GM19455 (cell line): ENCODE results near the gene C11orf87.

ENCODE experiments used
- ATAC-seq: cut with Tn5 transposase; IDR thresholded peaks from one replicate; pipeline ENCODE4 v1.9.1; 2021; ENCODE audit not compliant: unreplicated experiment

Gene C11orf87

GRCh38 chr11:109421981-109422869 is at the start of gene C11orf87:
TSS of gene C11orf87 (plus strand) at chr11:109422190. CDS start at chr11:109423634, 1,444 bp downstream.
- ATAC-seq = no peak

DNA sequence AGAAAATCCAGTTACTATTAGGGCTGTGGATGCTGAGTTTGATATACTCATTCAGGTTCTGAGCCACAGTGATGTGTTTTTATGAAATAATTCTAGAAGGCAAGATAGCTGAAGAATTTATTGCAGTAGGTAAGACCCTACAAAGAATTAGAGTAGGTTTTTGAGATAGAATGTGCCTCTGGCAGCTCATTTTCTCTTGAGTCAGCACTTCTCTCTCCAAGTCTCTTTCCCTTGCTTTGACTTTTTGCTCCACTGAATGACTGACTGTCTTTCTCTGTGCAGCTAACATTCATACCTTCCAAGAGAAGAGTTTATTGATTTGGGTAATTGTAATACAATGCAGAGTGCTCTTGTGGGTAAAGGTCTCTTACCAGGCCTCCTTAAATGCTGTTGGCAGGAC is 48.0 kb upstream of the C11orf87 start:
- no peak for ATAC-seq

GRCh38 chr11:109374441-109374840 is 47.5 kb upstream of the C11orf87 start:
- no peak for ATAC-seq

DNA sequence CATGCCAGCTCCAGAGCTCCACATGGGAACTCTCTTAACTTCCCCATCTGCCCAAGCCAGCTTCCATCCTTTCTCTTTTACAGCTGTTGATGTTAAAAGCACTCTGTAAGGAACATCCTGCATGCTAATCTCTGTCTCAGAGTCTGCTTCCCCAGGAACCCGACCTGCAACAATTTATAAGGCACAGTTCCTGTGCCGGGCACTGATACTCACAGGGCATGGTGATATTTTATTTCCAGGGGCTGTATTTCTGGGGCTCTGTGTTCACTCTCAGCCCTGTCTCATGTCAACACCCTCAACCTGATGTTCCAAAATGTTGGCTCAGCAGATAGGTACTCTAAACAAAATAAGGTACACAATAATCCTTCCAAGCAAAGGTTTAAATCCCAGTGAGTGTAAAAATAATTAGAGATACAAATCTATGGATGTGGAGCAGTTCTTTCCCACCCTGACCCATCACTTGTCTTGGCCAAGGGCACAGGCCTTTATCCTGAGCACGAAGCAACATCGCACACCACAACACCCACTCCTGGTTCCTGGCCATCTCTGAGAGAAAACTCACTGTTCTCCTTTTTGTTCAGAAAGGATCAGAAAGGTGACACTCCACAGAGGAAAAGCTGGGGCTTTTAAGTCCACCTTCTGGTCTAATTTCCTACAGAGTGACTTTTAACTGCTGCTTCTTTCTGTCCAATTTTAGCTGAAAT is 44.8 kb upstream of the C11orf87 start:
- ATAC-seq = no peak

DNA sequence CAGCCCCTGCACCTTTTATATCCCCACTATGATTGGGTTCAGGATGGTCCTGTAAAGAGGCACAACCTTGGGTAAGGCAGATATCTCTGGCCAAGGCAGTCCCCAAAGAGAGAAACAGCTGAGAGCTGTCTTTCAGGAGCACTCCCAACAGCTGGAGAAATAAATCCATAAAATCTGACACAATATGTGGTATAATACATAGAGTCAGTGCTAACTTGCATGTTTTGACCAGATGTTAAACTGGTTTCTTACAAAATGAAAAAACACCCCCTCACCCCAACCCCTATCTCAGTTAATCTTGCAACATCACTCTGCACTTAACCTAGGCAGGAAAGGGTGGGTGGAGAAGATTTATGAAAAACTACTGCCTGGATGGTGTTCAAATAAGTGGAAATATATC is 44.0 kb upstream of the C11orf87 start:
- ATAC-seq = no peak

DNA sequence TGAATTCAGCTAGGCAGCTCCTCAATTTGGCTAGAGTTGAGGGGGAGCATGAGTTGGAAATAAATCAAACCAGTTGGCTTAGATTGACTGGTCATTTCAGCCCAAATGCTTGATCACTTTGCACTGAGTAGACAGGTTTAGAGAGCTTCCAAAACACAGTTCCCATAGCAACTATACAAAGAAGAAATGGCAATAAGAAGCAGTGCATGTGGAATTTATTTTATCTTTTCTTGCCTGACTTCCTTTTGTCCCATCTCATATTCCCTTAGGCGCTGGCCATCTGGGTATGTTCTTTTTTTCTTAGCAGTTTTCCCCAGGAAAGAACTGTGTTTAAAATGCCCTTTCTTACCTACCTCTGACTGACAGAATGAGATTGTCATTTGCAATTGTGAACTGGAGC is 38.7 kb upstream of the C11orf87 start:
- ATAC-seq = no peak

DNA sequence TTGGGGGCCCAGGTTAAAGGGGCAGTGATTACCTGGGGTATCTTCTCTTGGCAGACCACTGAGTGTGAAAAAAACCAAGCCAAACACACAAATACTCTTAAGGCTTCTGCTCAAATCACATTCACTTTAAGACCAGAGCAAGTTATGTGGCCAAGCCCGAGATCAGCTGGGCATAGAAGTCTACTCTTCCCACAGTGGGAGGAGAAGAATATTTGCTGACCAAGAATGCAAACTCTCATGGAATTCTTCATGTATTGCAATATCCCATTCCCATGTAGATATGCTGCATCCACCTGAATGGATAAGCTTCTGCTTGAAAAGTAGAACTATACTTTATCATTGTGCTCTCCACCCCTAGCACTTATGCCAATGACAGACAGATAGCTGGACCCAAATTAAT is 37.1 kb upstream of the C11orf87 start:
- ATAC-seq = no peak

- no peak for ATAC-seq
Observed at GRCh38 chr11:109388982-109389381, 33.0 kb upstream of the C11orf87 start.

GRCh38 chr11:109390752-109391151 is 31.2 kb upstream of the C11orf87 start:
- no peak for ATAC-seq

GRCh38 chr11:109401545-109401944 is 20.4 kb upstream of the C11orf87 start:
- no peak for ATAC-seq

DNA sequence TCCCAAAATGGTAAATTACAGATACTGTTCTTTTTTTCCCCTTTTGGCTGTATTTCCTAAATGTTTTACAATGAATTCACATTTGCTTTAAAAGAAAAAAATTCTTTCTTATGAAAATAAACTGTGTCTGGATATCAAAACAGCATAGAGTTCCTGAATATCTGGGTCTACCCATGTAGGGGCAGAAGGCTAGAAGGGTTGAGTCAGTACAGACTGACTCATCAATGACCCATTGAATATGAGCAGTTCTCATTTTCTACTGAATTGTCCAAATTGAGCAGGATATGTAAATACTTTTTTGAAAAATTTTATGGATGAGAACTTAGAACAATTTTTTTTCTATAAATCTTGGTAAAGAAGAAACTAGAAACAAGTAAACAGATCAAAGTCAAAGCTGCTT is 16.3 kb upstream of the C11orf87 start:
- ATAC-seq = no peak

DNA sequence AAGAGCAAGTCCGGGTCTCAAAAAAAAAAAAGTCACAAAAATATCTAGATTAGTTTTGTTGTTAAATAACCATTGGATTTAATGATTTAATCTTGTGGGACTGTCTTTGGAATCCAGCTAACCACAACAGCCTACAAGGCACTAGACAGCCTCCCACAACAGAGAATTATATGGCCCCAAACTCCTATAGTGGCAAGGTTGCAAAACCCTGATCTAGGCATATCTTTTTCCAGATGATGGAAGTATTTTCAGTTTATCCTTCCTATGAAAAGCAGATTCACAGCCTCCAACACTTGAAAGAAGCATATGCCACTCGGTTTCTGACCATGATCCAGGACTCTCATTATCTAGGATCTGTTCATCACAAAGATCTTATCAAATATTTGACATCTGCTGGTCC is 5.4 kb upstream of the C11orf87 start:
- no peak for ATAC-seq

DNA sequence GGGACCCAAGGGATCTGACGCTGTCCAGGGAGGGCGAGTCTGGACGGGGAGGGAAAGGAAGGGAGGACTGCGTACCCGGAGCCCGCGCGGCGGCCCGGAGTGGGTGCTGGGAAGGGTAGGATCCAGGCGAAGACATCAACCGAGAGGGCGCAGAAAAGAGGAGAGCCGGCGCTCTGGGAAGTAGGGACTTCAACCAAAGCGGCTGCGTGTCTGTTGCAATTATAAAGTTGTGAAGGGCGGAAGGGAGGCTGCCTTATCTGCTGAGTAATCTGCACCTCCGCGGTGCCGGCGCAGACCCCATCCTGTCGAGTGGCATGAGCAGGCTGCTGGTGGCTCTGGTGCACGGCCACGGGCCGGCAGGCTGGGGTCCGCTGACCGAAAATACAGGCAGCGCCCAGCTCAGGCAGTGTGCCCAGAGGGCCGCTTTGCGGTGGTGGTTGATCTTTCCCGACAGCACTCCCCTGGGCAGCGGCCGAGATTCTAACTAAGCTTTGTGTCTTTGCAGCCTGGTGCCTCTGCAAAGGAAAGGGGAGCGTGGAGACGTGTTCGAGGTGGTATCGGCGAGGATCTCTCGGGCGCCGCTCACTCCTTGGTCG is 978 bp downstream of the C11orf87 start:
- no peak for ATAC-seq

DNA sequence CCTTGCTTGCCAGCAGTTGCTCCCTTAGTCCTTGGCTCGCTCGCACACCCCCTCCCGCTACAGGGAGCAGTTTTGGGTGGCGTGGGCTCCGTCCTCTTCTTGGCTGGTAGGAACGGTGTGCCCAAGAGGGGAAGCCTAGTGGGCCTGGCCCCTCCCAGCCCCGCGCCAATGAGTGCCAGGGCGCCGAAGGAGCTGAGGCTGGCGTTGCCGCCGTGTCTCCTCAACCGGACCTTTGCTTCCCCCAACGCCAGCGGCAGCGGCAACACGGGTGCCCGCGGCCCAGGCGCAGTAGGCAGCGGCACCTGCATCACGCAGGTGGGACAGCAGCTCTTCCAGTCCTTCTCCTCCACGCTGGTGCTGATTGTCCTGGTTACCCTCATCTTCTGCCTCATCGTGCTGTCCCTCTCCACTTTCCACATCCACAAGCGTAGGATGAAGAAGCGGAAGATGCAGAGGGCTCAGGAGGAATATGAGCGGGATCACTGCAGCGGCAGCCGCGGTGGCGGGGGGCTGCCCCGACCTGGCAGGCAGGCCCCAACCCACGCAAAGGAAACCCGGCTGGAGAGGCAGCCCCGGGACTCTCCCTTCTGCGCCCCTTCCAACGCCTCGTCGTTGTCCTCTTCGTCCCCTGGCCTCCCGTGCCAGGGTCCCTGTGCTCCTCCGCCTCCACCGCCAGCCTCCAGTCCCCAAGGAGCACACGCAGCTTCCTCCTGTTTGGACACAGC is 1.6 kb downstream of the C11orf87 start:
- ATAC-seq = no peak

DNA sequence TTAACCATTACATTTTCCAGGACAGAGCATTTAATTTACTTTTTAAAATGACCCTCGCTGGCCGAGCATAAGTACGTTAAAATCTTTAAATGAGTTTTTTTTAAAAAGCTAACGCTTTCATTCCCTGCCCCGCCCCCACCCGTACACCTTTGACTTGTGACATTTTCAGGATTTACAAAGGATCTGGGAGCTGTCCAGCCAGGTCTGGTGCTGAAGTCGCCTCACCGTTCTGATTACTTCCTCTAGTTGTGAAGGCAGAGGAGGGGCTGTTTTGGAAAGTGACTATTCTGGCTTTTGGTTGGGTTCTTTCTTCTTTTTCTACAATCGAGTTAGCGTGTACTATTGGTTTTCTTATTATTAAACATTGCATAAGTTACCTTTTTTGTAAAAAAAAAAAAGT is 2.9 kb downstream of the C11orf87 start:
- no peak for ATAC-seq

DNA sequence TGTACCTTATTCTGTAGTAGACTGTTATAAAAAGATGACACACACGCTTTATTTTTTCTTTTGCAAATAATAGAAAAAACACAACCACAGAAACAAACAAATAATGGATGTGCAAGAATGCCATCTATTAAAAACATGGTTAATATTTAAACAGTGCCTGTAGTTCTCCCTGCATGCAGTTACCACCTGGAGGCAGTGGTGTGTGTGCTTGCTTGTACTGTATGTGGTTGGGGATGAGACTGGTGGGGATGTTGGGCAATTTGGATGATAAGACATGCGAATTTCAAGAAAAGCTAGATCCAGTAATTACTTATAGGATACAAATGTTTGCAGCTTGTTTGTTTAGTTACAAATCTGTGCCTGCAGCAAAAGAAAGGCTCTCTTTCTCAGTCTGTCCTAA is 3.6 kb downstream of the C11orf87 start:
- no peak for ATAC-seq

GRCh38 chr11:109426442-109427240 is 4.7 kb downstream of the C11orf87 start:
- ATAC-seq = no peak

DNA sequence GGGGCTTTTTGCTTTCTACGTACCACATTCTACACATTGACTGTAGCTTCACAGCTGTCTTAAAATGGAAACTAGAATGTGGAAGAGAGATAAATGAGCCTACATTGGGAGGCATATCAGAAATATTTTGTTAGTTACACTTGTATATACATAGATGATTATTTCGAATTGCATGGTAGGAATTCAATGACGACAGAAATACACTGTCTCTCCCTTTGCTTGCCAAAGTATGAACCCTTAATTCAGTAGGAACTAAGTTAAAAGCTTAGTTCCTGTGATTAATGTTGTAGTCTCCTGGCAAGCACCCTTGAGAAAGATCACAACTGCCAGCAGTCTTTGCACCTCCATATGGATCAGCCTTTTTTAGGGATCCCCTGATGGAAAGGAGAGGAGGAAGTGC is 10.1 kb downstream of the C11orf87 start:
- no peak for ATAC-seq

GRCh38 chr11:109433753-109434256 is 11.8 kb downstream of the C11orf87 start:
- no peak for ATAC-seq

DNA sequence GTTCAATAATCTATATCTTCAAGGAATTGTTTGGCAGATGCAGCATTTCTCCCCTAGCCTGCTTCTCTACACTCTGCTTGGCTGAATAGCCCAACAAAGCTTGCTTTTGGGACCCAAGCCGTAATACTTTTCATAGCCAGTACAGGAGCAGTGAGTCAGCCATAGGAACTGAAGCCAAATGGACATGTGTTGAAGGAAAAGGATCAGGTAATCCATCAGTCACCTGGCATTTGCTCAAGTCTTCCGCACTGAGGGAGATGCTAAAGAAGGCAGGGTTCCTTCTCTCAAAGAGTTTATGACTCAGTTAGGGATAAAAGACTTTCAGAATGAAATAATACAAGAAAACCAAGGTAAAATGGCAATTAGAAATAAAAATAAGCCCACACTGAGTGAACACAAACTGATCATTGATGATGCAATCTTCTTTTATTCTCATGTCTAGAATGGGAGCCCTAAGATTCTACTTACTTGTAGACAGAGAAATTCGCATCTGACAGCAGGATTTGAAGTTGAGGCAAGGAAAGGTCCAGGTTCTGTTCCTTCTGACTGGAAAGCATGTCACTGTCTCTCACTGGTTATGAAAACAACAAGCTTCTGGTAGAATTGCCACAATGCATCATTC is 13.2 kb downstream of the C11orf87 start:
- no peak for ATAC-seq
